Activated naive CD8-positive, alpha-beta T cell (primary cell): ENCODE data around the gene TUBB1.
A peak's percentile ranks its signal among the peaks of the same experiment; 100 is the strongest.
"Not testable (repeated sequence)": the region's sequence is repeated elsewhere in the genome, so short reads cannot be mapped to it uniquely, and the experiment has no call there.

Experiments used
- H3K27ac Mint-ChIP-seq: one replicate; pipeline ENCODE4 v1.8.0; 2021; ENCODE audit warnings: mixed read lengths
- H3K27me3 Mint-ChIP-seq: one replicate; pipeline ENCODE4 v1.8.0; 2021; ENCODE audit warnings: mixed read lengths
- H3K36me3 Mint-ChIP-seq: one replicate; pipeline ENCODE4 v1.8.0; 2021; ENCODE audit warnings: mixed read lengths
- H3K4me1 Mint-ChIP-seq: one replicate; pipeline ENCODE4 v1.8.0; 2021; ENCODE audit warnings: low read depth, mixed read lengths
- H3K4me3 Mint-ChIP-seq: one replicate; pipeline ENCODE4 v1.8.0; 2021; ENCODE audit warnings: mild to moderate bottlenecking, mixed read lengths
- H3K9me3 Mint-ChIP-seq: one replicate; pipeline ENCODE4 v1.8.0; 2021; ENCODE audit warnings: low read depth, mixed read lengths

The TUBB1 gene

GRCh38 chr20:59007665-59008511, 11.3 kb upstream of the TUBB1 start:
- H3K9me3 Mint-ChIP-seq = no peaks in the 10 kb centered on the region
- H3K27ac Mint-ChIP-seq = no peak overlapping the region
- peaks cover 41% of the 10 kb centered on the region for H3K4me1 Mint-ChIP-seq
- H3K27me3 Mint-ChIP-seq = no peaks in the 10 kb centered on the region
- peak overlapping the region; percentile 81 for H3K4me3 Mint-ChIP-seq
- no peaks in the 10 kb centered on the region for H3K36me3 Mint-ChIP-seq

GRCh38 chr20:59008715-59009336, 10.4 kb upstream of the TUBB1 start:
- Mint-ChIP-seq H3K4me3 (no peak overlapping the region), H3K27me3 (no peaks in the 10 kb centered on the region), H3K36me3 (no peaks in the 10 kb centered on the region), H3K27ac (no peak overlapping the region), H3K9me3 (no peaks in the 10 kb centered on the region), H3K4me1 (peaks cover 43% of the 10 kb centered on the region)

GRCh38 chr20:59010321-59010994, 8.8 kb upstream of the TUBB1 start:
- no peaks in the 10 kb centered on the region for H3K27me3 Mint-ChIP-seq
- H3K9me3 Mint-ChIP-seq = no peaks in the 10 kb centered on the region
- no peak overlapping the region for H3K4me3 Mint-ChIP-seq
- H3K36me3 Mint-ChIP-seq = no peaks in the 10 kb centered on the region
- H3K4me1 Mint-ChIP-seq = peaks cover 38% of the 10 kb centered on the region
- no peak overlapping the region for H3K27ac Mint-ChIP-seq

GRCh38 chr20:59010995-59011873, 8.0 kb upstream of the TUBB1 start:
- Mint-ChIP-seq H3K9me3 (no peaks in the 10 kb centered on the region), H3K4me1 (peaks cover 34% of the 10 kb centered on the region), H3K27ac (no peak overlapping the region), H3K36me3 (no peaks in the 10 kb centered on the region), H3K27me3 (no peaks in the 10 kb centered on the region), H3K4me3 (no peak overlapping the region)

GRCh38 chr20:59011874-59012157, 7.4 kb upstream of the TUBB1 start:
- H3K36me3 Mint-ChIP-seq, H3K9me3 Mint-ChIP-seq, H3K4me3 Mint-ChIP-seq, H3K27me3 Mint-ChIP-seq, H3K27ac Mint-ChIP-seq: not testable (repeated sequence)
- peaks cover 40% of the 10 kb centered on the region for H3K4me1 Mint-ChIP-seq

- no peak overlapping the region for H3K4me3 Mint-ChIP-seq
- H3K4me1 Mint-ChIP-seq = peaks cover 47% of the 10 kb centered on the region
- H3K27ac Mint-ChIP-seq = no peak overlapping the region
Measured at GRCh38 chr20:59013031-59013951, 5.9 kb upstream of the TUBB1 start.

GRCh38 chr20:59013959-59014608, 5.1 kb upstream of the TUBB1 start:
- H3K36me3 Mint-ChIP-seq = no peaks in the 10 kb centered on the region
- H3K4me3 Mint-ChIP-seq = peak overlapping the region; percentile 32
- no peak overlapping the region for H3K27ac Mint-ChIP-seq
- peaks cover 47% of the 10 kb centered on the region for H3K4me1 Mint-ChIP-seq
- no peaks in the 10 kb centered on the region for H3K27me3 Mint-ChIP-seq
- no peaks in the 10 kb centered on the region for H3K9me3 Mint-ChIP-seq

More at GRCh38 chr20:59013031-59013951, 5.9 kb upstream of the TUBB1 start:
- Mint-ChIP-seq H3K36me3 (no peaks in the 10 kb centered on the region), H3K27me3 (no peaks in the 10 kb centered on the region), H3K9me3 (no peaks in the 10 kb centered on the region)

GRCh38 chr20:59014680-59015389, 4.4 kb upstream of the TUBB1 start:
- no peak overlapping the region for H3K27ac Mint-ChIP-seq
- no peaks in the 10 kb centered on the region for H3K36me3 Mint-ChIP-seq
- no peaks in the 10 kb centered on the region for H3K27me3 Mint-ChIP-seq
- H3K4me1 Mint-ChIP-seq = peaks cover 47% of the 10 kb centered on the region
- no peaks in the 10 kb centered on the region for H3K9me3 Mint-ChIP-seq
- no peak overlapping the region for H3K4me3 Mint-ChIP-seq

- Mint-ChIP-seq H3K9me3 (no peaks in the 10 kb centered on the region), H3K27ac (no peak overlapping the region), H3K27me3 (no peaks in the 10 kb centered on the region), H3K36me3 (no peaks in the 10 kb centered on the region), H3K4me1 (peaks cover 47% of the 10 kb centered on the region), H3K4me3 (no peak overlapping the region)
Measured at GRCh38 chr20:59015411-59015810, 3.8 kb upstream of the TUBB1 start.

GRCh38 chr20:59015812-59016711, 3.2 kb upstream of the TUBB1 start:
- H3K4me3 Mint-ChIP-seq = no peak overlapping the region
- no peak overlapping the region for H3K27ac Mint-ChIP-seq
- no peaks in the 10 kb centered on the region for H3K9me3 Mint-ChIP-seq
- H3K36me3 Mint-ChIP-seq = no peaks in the 10 kb centered on the region
- peaks cover 47% of the 10 kb centered on the region for H3K4me1 Mint-ChIP-seq
- no peaks in the 10 kb centered on the region for H3K27me3 Mint-ChIP-seq

- Mint-ChIP-seq H3K4me1 (peaks cover 40% of the 10 kb centered on the region), H3K4me3 (peak overlapping the region; percentile 23), H3K27ac (no peak overlapping the region), H3K36me3 (no peaks in the 10 kb centered on the region), H3K27me3 (no peaks in the 10 kb centered on the region), H3K9me3 (no peaks in the 10 kb centered on the region)
Measured at GRCh38 chr20:59016795-59017492, 2.3 kb upstream of the TUBB1 start.
